Peyer's patch (tissue), 4 donors: ENCODE results near the gene CD8A. TPM values are rescaled to one million over a fixed set of nuclear protein-coding genes. Genes with fewer than 3 reads are reported as not detected.
A peak's percentile ranks its signal among the peaks of the same experiment; 100 is the strongest.

Experiments
- DNase-seq, 3 donors: peaks; one replicate each; pipeline ENCODE4 v3.0.0-alpha.2; 2017 to 2019
- H3K27ac ChIP-seq, 4 donors: fragments of 200-600 bp; sonication (generic); one replicate each; pipeline ENCODE4 v1.5.1; 2016 to 2019
- H3K27me3 ChIP-seq, 2 donors: fragments of 200-600 bp; sonication (generic); one replicate each; pipeline ENCODE4 v1.5.1; 2019
- H3K36me3 ChIP-seq, 3 donors: fragments of 200-600 bp; sonication (generic); one replicate each; pipeline ENCODE4 v1.5.1; 2016 to 2019
- H3K4me1 ChIP-seq, 4 donors: fragments of 200-600 bp; sonication (generic); one replicate each; pipeline ENCODE4 v1.5.1; 2016 to 2019
- H3K4me3 ChIP-seq, 4 donors: fragments of 200-600 bp; sonication (generic); 1 replicate in 3 of 4; 2 replicates in 1 of 4; pipeline ENCODE4 v1.5.1; 2016 to 2019; ENCODE audit warnings: mild to moderate bottlenecking in 1 of 4
- H3K9me3 ChIP-seq, 4 donors: fragments of 200-600 bp; sonication (generic); one replicate each; pipeline ENCODE4 v1.5.1; 2016 to 2019; ENCODE audit warnings: mild to moderate bottlenecking in 1 of 4
- CTCF ChIP-seq, 6 experiments: fragments of 450-650 bp in 4 of 6; fragments of 200-600 bp in 2 of 6; sonication (generic) in 1 of 6; IDR thresholded peaks; one replicate each; pipeline ENCODE4 v1.5.1; 2017 to 2019; ENCODE audit warnings: antibody characterized with exemption in 6 of 6, mild to moderate bottlenecking in 3 of 6, moderate library complexity in 1 of 6
- POLR2A ChIP-seq, 2 donors: fragments of 450-650 bp; IDR thresholded peaks; one replicate each; pipeline ENCODE4 v1.5.1; 2017; ENCODE audit warnings: antibody characterized with exemption in 2 of 2, mild to moderate bottlenecking in 2 of 2, moderate library complexity in 2 of 2
- total RNA-seq, 4 donors: library from RNA; depleted of rRNA; stranded (reverse); fragments of >200 nt; gene quantifications; one replicate each; pipeline ENCODE4 v1.1.0, GENCODE V29; 2016

CD8A gene
- total RNA-seq, 4 donors from 2014 or later, result 3.4 to 8.9 (median 4.8) TPM

- Histone ChIP-seq H3K4me3 (no peak overlapping the region), H3K36me3 (no peaks in the 10 kb centered on the region), H3K27ac (peak overlapping the region in 3 of 4 donors; percentile 25 to 47 (median 43)), H3K4me1 (peaks cover 0 to 25% (median 4%) of the 10 kb centered on the region in 4 donors), H3K27me3 (peaks cover 0 to 29% of the 10 kb centered on the region in 2 donors), H3K9me3 (no peaks in the 10 kb centered on the region)
- no peak for DNase-seq
- TF ChIP-seq CTCF (IDR thresholded peaks at IDR 0.05) (no peak), POLR2A (IDR thresholded peaks at IDR 0.05) (no peak)
Observed at GRCh38 chr2:86786001-86786536, 4.6 kb downstream of the CD8A start.

GRCh38 chr2:86785456-86785855 is 5.3 kb downstream of the CD8A start:
- no peak for TF ChIP-seq CTCF (IDR thresholded peaks at IDR 0.05)
- no peak for TF ChIP-seq POLR2A (IDR thresholded peaks at IDR 0.05)
- Histone ChIP-seq H3K27ac (peak overlapping the region in 1 of 4 donors; percentile 47), H3K4me1 (peaks cover 0 to 19% (median under 1%) of the 10 kb centered on the region in 4 donors), H3K4me3 (no peak overlapping the region), H3K27me3 (peaks cover 0 to 23% of the 10 kb centered on the region in 2 donors), H3K36me3 (no peaks in the 10 kb centered on the region), H3K9me3 (no peaks in the 10 kb centered on the region)
- DNase-seq, result no peak

GRCh38 chr2:86783615-86784339 is 6.9 kb downstream of the CD8A start:
- TF ChIP-seq POLR2A (IDR thresholded peaks at IDR 0.05) (no peak), CTCF (IDR thresholded peaks at IDR 0.05) (no peak)
- Histone ChIP-seq H3K27me3 (peaks cover 0 to 6% of the 10 kb centered on the region in 2 donors), H3K9me3 (no peaks in the 10 kb centered on the region), H3K4me3 (no peak overlapping the region), H3K27ac (no peak overlapping the region), H3K4me1 (peaks cover 0 to 2% (median 0%) of the 10 kb centered on the region in 4 donors), H3K36me3 (no peaks in the 10 kb centered on the region)
- DNase-seq, result no peak

GRCh38 chr2:86782748-86783147 is 8.0 kb downstream of the CD8A start:
- Histone ChIP-seq H3K27me3 (no peaks in the 10 kb centered on the region), H3K4me3 (no peak overlapping the region), H3K36me3 (no peaks in the 10 kb centered on the region), H3K27ac (no peak overlapping the region), H3K9me3 (no peaks in the 10 kb centered on the region), H3K4me1 (no peaks in the 10 kb centered on the region)
- no peak for DNase-seq
- TF ChIP-seq POLR2A (IDR thresholded peaks at IDR 0.05) (no peak), CTCF (IDR thresholded peaks at IDR 0.05) (no peak)

- no peak overlapping the region for H3K27ac ChIP-seq
- DNase-seq, result no peak
- no peak overlapping the region for H3K4me3 ChIP-seq
- H3K27me3 ChIP-seq, result no peaks in the 10 kb centered on the region
- H3K36me3 ChIP-seq, result no peaks in the 10 kb centered on the region
- no peaks in the 10 kb centered on the region for H3K9me3 ChIP-seq
- H3K4me1 ChIP-seq, result no peaks in the 10 kb centered on the region
- TF ChIP-seq CTCF (IDR thresholded peaks at IDR 0.05) (no peak), POLR2A (IDR thresholded peaks at IDR 0.05) (no peak)
Observed at GRCh38 chr2:86781363-86781762, 9.3 kb downstream of the CD8A start.
